GM19328 (cell line): ENCODE data around the gene TMTC1.

Experiments used
- ATAC-seq: cut with Tn5 transposase; IDR thresholded peaks from one replicate; pipeline ENCODE4 v1.9.1; 2021; ENCODE audit warnings: mild to moderate bottlenecking, moderate library complexity; ENCODE audit not compliant: unreplicated experiment

Gene TMTC1

DNA sequence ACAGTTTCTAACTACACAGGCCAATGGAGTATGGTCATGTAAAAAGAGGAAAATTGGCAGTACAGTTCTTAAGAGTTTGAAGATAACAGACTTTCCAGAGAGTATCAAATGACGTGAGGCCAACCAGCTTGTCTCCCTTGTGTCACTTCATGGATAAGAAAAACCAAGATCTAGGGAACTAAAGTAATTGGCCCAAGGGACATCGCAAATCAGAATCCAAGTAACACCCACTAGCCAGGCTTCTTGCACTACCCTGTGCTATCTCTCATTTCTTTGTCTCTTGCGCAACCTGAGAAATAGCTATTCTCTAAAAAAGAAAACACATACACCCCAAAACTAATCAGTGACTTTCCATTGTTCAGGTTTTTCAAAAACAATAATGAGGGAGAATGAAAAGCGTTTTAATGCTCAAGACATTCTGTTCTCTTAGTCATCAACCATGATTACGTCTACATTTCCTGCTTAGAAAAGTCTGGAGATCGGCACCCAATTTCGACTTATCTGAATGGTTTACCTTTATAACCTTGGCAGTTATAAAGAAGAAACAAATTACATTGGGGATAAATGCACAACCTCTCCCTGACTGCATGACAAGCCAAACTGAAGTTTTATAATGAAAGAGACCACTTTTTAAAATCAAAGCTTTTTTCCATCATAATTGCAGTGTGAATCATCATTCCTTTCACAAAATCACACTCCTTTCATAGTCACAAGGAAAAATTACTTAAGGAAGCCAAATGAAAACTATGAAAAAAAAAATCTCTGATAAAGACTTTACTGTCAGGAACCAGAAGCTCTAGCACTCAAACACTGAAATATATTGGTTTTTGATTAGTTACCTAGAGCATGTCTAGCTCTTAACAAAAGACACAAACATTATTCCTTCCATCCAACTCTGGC, 42.1 kb downstream of the TMTC1 start:
- ATAC-seq: no peak

DNA sequence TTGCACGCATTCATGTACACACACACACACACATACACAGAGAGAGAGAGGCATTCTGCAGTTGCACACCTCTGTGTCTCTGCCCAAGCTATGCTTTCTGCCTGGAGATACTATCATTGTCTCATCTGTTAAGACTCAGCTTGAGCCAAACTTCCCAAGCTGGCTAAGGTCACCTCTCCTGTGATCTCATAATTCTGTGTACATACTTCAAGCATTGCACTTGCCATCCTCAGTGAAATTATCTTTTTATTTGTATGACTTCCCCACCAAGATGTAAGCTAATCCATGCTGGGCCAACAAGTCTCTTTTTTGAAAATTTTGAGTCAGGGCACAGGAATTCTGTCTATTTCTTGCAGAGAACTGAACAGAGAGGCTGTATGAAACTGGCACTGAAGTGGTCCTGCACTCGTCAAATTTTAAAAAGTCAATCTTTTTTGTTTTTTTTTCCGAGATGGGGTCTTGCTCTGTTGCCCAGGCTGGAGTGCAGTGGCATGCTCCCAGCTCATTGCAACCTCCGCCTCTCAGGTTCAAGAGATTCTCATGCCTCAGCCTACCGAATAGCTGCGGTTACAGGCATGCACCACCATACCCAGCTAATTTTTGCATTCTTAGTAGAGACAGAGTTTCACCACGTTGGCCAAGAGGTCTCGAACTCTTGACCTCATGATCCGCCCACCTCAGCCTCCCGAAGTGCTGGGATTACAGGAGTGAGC, 44.3 kb downstream of the TMTC1 start:
- ATAC-seq: no peak

DNA sequence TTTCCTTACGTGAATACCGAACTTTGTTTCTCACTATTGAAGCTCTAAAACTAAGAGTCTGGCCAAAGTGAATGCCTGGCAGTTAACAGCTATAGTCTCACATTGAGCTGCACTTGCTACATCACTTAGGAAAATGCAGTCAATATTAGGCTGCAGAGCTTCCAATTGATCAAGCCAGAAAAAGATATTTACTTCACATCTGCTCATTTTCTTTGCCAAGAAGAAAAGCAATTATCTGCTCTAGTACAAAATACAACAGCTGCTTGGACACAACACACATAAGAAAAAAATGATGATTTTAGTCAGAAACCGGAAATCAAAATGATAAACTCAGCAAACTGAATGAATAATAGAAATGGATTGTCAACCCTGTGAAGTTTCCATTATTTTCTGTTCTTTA, 45.4 kb downstream of the TMTC1 start:
- no peak for ATAC-seq

DNA sequence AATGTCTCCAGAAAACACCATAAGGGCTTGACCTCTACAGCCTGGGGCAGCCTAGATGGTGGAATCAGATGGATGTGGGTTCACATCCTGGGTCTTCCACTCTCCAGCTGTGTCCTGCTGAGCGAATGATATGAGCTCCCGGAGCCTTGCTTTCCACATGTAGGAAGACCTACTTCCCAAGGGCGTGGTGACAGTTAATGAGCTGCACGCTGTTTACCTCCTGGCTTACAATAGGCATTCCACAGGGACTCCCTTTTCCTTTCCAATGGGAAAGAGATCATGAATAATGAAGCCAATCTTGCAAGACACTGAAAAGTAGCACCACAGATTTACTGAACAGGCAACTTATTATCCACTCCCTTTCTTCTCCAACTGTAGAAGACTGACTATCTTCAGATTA, 46.1 kb downstream of the TMTC1 start:
- no peak for ATAC-seq

DNA sequence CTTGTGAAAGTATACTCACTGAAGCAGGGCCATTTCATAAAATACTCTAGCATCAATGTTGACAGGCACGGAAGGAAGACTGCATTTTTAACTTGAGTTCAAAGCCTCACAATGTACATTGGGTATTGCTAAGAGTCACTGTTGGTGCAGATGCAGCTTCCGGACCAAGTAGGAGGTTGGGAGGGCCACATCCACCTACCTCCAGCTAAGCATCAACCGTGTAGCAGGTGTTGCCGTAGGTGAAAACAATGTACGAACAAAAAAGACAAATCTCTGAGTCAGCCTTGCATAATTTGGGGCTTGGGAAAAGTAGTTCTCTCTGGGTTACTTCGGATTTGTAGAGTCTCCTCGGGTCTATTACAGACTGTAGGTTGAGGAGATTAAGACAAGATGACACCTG, 48.1 kb downstream of the TMTC1 start:
- no peak for ATAC-seq

DNA sequence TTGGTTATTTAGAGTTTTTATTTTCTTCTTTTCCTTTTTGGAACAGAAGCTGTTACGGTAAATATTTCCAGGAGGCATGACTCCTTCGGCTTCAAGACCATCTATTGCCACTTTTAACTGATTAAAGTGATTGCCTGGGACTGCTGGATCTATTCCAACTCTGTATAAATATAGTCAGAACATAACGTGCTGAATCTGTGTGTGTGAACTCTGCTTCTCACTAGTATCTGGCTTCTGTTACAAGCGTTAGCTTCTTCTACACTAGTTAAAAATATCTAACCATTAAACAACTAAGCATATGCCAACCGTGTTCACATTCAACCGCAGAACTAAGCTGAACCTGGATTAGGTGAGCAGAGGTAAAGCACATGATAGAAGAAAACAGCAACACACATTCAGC, 49.0 kb downstream of the TMTC1 start:
- no peak for ATAC-seq

DNA sequence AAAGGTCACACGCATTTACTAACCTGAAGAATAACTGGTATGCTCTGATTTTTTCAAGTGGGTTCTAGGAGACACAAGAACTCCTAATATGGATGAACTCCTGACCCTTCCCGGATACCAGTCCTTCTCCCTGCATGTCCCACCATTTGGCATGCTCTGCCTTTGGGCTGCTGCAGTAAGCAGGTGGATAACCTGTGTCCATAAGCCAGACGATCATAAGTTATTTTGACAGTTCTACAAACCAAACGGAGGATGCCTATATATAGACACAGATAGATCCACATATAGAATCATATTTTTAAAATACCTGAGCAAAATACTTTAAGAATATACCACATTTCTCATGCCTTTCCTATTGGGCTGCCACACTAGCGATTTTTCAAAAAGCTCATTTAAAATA, 49.4 kb downstream of the TMTC1 start:
- ATAC-seq: no peak

DNA sequence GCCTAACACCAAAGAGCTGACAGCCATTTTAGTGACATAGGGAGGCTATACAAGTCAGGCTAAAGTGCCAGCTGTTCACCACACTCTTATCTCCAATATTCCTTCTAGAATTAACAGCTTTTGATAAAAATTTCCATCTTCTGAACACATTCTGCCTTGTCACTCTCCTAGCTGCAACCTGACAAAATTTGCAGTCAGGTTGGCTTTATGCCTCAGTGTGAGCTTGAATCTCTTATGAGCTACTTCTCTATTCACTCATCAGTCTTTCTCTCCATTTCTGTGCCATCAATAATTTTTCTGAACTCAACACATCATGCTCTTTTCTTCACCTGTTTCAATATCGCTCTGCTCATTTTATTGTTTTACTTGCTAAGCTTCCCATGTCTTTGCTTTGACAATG, 50.2 kb downstream of the TMTC1 start:
- no peak for ATAC-seq

DNA sequence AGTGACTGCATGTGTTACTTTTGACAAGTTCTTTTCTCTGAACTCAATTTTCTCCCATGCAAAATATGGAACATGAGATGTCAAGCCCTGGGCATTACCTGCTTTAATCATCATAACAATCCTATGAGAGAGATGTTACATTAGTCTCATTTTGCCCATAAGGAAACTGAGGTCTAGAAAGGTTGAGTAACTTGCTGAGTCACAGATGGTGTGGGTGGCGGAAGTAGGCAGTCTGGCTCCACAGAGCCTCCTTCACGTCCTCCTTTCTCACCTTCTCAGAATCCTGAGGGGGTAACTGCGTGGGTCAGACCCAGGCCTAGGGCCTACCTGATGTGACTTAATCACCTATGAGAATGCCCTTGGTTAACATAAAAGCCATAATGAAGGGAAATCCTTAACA, 50.7 kb downstream of the TMTC1 start:
- no peak for ATAC-seq

DNA sequence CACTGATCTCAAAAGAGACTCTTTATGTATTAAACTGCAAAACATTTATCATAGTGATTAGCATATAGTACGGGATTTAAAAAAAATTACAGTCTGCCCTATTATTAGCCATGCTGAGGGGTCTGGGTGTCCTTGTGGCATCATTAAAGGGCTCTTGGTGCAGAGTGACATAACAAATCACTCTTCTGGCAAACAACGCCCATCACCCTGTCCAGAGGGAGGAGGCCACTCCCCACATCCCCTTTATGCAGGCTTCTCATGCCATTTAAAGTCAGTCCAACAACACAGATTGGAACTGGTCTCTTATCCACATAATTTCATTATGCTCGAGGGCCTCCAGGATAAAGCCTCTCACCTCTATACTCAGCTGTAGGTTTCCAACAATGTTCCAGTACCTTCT, 51.1 kb downstream of the TMTC1 start:
- ATAC-seq: no peak

DNA sequence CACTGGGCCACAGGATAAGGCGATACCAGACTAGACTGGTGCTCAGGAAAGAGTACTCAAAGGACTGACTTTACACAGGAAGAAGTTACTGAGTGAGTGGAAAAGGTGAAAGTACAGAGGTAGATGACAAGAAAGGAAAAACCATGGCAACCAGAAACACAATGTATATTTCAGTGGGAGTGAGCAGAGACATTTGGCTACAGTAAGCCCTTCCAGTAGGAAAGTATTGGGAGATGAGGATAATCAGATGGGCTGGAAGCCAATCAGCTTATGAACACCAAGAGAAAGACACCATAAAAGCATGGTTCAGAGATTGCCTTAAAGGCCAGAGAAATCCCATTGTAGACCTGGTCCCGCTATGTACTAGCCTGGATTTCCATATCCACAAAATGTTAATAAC, 51.6 kb downstream of the TMTC1 start:
- ATAC-seq: no peak

DNA sequence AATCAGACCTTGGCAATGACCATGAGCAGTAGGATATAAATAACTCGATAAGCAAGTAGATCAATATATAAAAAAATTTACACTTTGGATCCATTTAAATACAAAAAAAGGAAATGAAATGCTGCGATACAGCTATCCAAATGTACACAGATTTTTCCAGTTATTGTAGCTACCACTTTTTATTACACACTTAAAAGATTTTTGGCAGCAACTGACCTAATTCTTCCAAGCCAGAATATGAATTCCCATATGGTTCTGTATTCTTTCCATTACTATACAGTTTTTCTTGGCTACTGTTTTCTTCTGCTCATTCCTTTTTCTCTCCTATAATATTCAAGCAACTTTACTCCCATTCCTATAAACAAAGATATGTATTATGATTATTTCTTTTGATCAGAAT, 52.2 kb downstream of the TMTC1 start:
- no peak for ATAC-seq

DNA sequence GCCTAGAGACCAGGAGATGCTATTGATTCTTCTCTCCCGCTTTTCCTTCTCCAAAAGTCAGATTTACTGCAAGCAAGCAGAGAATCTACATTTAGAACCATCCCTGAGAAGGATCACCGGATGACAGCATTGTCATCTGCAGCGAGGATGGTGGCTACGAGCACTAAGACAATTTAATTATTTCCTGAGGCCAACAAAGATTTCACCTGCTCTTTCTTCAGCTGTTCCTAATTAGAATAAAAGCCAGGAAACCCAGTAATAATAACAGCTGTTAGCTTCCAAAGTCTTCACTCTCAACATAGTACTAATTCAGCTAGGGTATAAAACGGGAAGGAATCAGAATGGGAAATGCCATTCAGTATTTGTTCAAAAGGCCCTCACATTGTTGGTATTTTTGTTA, 53.3 kb downstream of the TMTC1 start:
- ATAC-seq: no peak

DNA sequence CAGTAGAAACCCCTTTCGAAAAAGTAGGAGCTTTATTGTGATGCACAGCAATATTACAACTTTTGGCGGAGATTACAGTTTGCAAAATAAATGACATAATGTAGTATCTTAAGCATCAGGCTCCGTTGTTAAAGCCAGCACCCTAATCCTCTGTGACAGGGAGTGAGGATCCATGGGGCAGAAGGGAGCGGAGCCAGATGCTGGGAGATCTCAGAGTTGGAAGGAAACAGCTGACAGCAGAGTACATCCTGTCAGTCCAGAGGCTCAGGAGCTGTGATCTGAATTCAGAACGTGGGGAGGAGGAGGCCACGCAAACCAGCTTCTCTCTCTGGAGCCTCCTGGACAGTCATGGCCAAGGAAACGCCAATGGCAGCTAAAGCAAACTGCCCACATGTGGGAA, 55.7 kb downstream of the TMTC1 start:
- no peak for ATAC-seq

DNA sequence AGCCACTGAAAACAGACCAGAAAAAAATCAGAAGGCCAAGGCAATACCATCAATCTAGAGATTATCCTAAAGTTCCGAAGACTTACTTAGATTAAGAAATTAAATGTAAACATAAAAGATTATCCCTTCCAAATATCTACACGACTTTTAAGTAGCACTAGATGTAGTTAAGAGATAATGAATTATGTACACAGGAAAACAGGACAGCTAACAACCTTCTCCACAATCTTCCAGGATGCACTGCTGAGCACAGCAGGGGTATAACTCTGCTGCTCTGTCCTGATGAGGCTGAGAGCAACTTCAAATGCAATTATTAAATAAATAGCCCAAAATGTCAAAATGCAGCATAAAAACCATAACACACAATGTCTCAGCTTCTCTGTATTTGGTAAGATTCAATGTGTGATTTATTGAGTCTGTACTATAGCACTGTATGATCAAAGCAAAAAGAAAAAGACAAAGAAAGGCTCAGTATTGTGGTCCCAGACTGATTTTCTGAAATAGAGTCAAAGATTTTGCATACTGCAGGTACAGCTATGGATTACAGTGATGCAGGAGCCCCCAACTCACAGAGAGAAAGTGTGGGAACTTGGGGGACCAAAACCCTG, 56.9 kb downstream of the TMTC1 start:
- ATAC-seq: no peak

DNA sequence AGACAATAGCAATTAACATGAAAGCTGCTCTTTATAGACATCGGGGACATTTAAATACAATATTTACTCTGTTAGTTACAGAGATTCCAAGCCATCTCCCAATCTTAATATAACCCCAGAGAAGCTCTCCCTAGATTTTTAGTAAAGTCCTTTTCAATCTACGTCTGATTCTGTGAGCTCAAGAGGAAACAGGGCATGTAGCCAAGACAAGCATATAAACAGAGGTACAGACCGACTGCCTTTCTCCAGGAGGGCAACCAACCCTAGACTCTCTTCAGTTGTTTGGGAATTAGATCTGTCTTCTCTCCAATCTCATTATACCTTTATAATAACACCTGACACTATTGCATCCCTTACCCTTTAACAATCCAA, 57.4 kb downstream of the TMTC1 start:
- ATAC-seq: no peak

DNA sequence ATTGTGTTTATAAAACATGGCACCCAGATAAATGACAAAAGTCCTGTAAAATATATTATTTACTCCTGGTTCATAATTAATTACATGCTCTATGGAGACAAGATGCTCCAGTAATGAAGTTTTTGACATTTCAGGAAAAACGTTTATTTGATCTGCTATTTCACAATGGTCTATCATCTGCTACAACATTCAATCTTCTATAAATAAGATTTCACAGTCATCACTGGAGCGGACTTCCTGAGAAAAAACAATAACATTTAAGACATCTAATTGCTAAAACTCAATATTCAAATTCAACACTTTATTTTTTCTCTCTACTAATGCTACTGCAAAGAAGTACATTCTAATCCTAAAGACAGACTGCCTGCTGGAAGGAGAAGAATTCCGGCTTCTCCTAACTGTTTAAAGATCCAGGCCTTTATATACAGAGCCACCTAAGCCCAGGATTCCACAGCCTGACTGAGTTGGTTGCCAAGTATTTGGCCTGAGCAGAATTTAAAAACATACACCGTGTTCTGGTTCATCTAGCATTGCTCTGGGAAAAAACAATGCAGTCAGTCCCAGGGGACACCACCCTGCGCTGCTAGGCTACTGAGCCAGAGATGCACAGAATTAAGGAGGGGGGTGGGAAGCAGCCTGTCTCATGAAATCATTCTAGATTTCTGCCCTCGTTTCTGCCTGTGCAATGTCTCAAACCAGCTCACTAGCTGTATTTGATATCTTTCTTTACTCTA, 58.0 kb downstream of the TMTC1 start:
- no peak for ATAC-seq

DNA sequence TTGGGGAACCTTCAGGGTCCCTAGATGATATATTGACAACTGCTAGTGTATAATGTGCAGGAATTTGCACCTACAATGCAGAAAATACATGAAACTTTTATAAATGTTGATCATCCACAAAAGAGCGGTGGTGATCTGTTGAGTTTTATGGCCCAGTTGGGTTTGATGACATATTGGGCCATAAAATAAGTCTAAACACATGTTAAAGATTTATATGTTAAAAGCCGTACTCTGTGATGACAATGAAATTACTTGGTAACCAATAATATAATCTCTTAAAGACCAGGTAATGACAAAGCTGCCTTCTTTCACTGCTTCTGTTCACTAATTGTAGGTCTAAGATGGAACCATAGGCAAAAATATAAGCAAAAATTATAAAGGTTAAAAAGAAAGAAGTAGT, 61.6 kb downstream of the TMTC1 start:
- ATAC-seq: no peak

DNA sequence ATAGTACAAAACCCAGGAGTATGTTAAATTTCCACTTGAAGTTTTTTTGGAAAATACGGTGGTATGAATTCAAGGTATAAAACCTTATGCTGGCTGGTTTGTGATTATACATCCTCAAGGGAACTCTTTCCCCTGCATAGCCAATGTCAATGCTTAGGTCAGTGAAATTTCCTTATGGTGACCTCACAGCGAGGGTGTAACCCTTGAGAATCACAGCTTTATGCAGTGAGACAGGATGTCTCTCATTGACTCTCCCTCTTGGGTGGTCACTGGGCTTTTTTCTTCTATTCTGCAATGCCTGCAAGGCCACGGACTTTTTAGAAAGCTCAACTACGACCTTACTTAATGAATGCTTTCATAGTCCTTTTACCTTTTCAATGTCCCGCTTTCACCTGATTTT, 64.4 kb downstream of the TMTC1 start:
- no peak for ATAC-seq

DNA sequence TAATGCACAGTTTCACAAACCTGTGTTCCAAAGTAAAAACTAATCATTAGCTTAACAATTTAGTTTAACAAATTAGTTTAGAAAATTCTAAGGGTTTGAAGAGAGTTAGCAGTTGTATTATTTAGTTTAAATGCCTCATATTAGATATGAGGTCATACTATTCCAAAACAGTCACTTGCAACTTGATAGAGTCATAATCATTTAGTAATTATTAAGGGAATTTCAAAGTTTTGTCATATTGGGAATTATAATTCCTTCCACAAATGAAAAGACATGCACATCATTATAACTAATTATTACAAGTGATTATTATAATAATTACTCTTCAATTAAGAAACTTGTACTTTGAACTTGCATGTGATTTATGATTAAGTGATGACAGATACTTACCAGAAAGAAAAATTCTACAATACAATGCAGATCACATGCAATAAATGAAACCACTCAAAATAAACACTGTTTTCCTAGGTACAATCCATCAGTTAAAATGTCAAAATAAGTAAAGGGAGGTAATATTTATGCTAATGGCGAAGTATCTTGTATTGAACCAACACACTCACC, 66.1 kb downstream of the TMTC1 start:
- ATAC-seq: no peak

DNA sequence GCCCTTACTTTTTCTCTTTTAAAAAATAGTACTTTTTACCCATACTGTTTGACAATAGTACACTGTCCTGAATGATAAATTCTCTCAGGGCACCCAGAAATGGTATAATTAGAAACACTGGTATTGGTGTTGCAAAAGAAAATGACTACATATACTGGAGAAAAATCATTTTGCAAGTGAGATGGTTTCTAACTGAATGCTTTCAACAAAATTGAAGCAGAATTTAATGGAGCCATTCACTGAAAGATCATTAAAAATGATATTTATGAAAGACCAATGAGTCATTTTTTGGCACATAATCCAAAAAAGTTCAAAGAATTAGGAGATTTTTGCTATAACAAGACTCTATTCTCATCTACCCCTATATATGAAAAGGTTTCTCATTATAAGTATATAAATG, 68.8 kb downstream of the TMTC1 start:
- ATAC-seq: no peak
